CD4-positive, alpha-beta T cell (primary cell): ENCODE results near the gene ALPL. TPM values are rescaled to one million over a fixed set of nuclear protein-coding genes. Genes with fewer than 3 reads are reported as not detected.

Experiments used
- ATAC-seq: fragments of 200-7000 bp; cut with Tn5 transposase; one replicate; pipeline ENCODE4 v1.10.0; 2022; ENCODE audit warnings: mild to moderate bottlenecking; ENCODE audit not compliant: poor library complexity
- CTCF ChIA-PET: fragments of 350-600 bp; sonication (Branson Sonifier 250); formaldehyde crosslinking; loops from one replicate; lab custom pipeline; 2021; ENCODE audit warnings: antibody characterized with exemption, inconsistent platforms; lab: Charles Lee
- POLR2A ChIA-PET: fragments of 350-600 bp; sonication (Branson Sonifier 250); formaldehyde crosslinking; loops from one replicate; lab custom pipeline; 2021; ENCODE audit warnings: antibody characterized with exemption, inconsistent platforms; lab: Charles Lee
- DNase-seq, 14 experiments: peaks; one replicate each; pipeline ENCODE4 v3.0.0-alpha.2; 2013 to 2020; ENCODE audit warnings: mixed read lengths in 2 of 14
- H3K27ac ChIP-seq, 2 donors: one replicate each; pipeline versions ENCODE4 v1.5.1 to v1.7.0; 2013; ENCODE audit warnings: low read length in 2 of 2, low read depth in 1 of 2, mild to moderate bottlenecking in 1 of 2
- H3K27me3 ChIP-seq, 2 experiments: 1 replicate in 1 of 2; 2 replicates in 1 of 2; pipeline versions ENCODE4 v1.6.1 to v1.7.0; 2013; ENCODE audit warnings: low read length in 2 of 2, control low read depth in 1 of 2, mild to moderate bottlenecking in 1 of 2, moderate library complexity in 1 of 2; ENCODE audit not compliant: insufficient read depth in 2 of 2, control insufficient read depth in 1 of 2
- H3K36me3 ChIP-seq: one replicate; pipeline ENCODE4 v1.6.1; 2013; ENCODE audit warnings: low read length, control low read depth; ENCODE audit not compliant: insufficient read depth
- H3K4me1 ChIP-seq: one replicate; pipeline ENCODE4 v1.6.1; 2013; ENCODE audit warnings: low read length, control low read depth; ENCODE audit not compliant: insufficient read depth
- H3K4me3 ChIP-seq: one replicate; pipeline ENCODE4 v1.5.1; 2013; ENCODE audit warnings: mild to moderate bottlenecking, low read length, moderate library complexity
- H3K9me3 ChIP-seq, 2 experiments: 1 replicate in 1 of 2; 2 replicates in 1 of 2; pipeline versions ENCODE4 v1.6.1 to v1.7.0; 2013; ENCODE audit warnings: low read length in 2 of 2, mild to moderate bottlenecking in 2 of 2, control low read depth in 1 of 2, moderate library complexity in 1 of 2; ENCODE audit not compliant: control insufficient read depth in 1 of 2, insufficient read depth in 1 of 2
- H3K27ac Mint-ChIP-seq: one replicate; pipeline ENCODE4 v1.8.0; 2020; ENCODE audit warnings: mixed read lengths
- H3K27me3 Mint-ChIP-seq: one replicate; pipeline ENCODE4 v1.8.0; 2021; ENCODE audit warnings: mixed read lengths
- H3K36me3 Mint-ChIP-seq: one replicate; pipeline ENCODE4 v1.8.0; 2021; ENCODE audit warnings: low read depth, mixed read lengths
- H3K4me1 Mint-ChIP-seq: one replicate; pipeline ENCODE4 v1.8.0; 2021; ENCODE audit warnings: low read depth, mixed read lengths
- H3K4me3 Mint-ChIP-seq: one replicate; pipeline ENCODE4 v1.8.0; 2020; ENCODE audit warnings: mild to moderate bottlenecking, mixed read lengths
- H3K9me3 Mint-ChIP-seq: one replicate; pipeline ENCODE4 v1.8.0; 2020; ENCODE audit warnings: mixed read lengths
- intact Hi-C, 2 experiments: fragments of 100-400 bp; cut with DNase I in 1 of 2; cut with micrococcal nuclease in 1 of 2; formaldehyde crosslinking; loops; one replicate each; pipeline versions ENCODE4 v1.15.1 to v1.9.0; 2023 to 2025; cut with DNase I, micrococcal nuclease
- total RNA-seq, 174 experiments: library from RNA in 2 of 174; stranded (reverse) in 2 of 174; gene quantifications; one replicate each; pipeline ENCODE4 v1.2.3 and lab custom pipeline; 2021 to 2026
- TF ChIP-seq, protein P1 (sequence below): fragments of 200-600 bp; IDR thresholded peaks from one replicate; pipeline ENCODE4 v1.8.0; 2022; ENCODE audit warnings: antibody characterized with exemption, mild to moderate bottlenecking

The ALPL gene
- total RNA-seq, 2 experiments from 2014 or later = not detected

GRCh38 chr1:21589618-21590017 is 80.4 kb downstream of the ALPL start:
- Histone ChIP-seq H3K4me1 (no peaks in the 10 kb centered on the region), H3K9me3 (no peaks in the 10 kb centered on the region), H3K36me3 (no peaks in the 10 kb centered on the region), H3K27me3 (peaks cover 0 to 5% of the 10 kb centered on the region in 2 experiments), H3K27ac (no peak overlapping the region), H3K4me3 (no peak overlapping the region)
- CTCF ChIA-PET = no interaction called here
- Mint-ChIP-seq H3K4me3 (no peak overlapping the region), H3K36me3 (no peaks in the 10 kb centered on the region), H3K27me3 (peaks cover 39% of the 10 kb centered on the region), H3K9me3 (no peaks in the 10 kb centered on the region), H3K4me1 (no peaks in the 10 kb centered on the region), H3K27ac (no peak overlapping the region)
- TF ChIP-seq, protein P1, sequence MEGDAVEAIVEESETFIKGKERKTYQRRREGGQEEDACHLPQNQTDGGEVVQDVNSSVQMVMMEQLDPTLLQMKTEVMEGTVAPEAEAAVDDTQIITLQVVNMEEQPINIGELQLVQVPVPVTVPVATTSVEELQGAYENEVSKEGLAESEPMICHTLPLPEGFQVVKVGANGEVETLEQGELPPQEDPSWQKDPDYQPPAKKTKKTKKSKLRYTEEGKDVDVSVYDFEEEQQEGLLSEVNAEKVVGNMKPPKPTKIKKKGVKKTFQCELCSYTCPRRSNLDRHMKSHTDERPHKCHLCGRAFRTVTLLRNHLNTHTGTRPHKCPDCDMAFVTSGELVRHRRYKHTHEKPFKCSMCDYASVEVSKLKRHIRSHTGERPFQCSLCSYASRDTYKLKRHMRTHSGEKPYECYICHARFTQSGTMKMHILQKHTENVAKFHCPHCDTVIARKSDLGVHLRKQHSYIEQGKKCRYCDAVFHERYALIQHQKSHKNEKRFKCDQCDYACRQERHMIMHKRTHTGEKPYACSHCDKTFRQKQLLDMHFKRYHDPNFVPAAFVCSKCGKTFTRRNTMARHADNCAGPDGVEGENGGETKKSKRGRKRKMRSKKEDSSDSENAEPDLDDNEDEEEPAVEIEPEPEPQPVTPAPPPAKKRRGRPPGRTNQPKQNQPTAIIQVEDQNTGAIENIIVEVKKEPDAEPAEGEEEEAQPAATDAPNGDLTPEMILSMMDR = no peak
- ATAC-seq (no peak), DNase-seq (no peak)
- POLR2A ChIA-PET = no interaction called here
- intact Hi-C loops = no loop called here

- intact Hi-C loops = no loop called here
- peaks cover 35% of the 10 kb centered on the region for H3K27me3 Mint-ChIP-seq
These were observed 81.1 kb downstream of the ALPL start for GRCh38 chr1:21590126-21590880.

DNA sequence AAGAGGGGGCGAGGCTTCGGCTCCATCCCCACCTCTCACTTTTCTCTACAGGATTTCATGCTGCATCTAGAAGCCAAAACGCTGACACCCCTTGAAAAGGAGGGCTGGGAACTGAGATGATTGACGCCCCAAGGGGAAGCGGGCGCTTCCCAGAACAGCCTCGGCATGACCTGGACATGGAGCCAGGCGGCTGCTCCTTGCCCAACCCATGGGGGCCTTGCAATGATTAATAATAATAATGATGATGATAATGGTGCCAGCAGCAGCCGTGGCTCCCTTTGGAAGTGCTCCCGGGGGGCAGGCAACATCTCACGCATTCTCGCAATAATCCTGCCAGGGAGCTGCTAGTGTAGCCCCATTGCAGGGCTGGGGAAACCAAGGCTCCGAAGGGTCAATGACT is 81.7 kb downstream of the ALPL start:
- Mint-ChIP-seq H3K4me1 (no peaks in the 10 kb centered on the region), H3K36me3 (no peaks in the 10 kb centered on the region), H3K9me3 (no peaks in the 10 kb centered on the region), H3K27ac (no peak overlapping the region), H3K27me3 (peaks cover 40% of the 10 kb centered on the region), H3K4me3 (no peak overlapping the region)
- Histone ChIP-seq H3K27ac (no peak overlapping the region), H3K9me3 (peaks cover 0 to 7% of the 10 kb centered on the region in 2 experiments), H3K27me3 (peaks cover 0 to 5% of the 10 kb centered on the region in 2 experiments), H3K4me3 (no peak overlapping the region), H3K36me3 (no peaks in the 10 kb centered on the region), H3K4me1 (no peaks in the 10 kb centered on the region)
- CTCF ChIA-PET = no interaction called here
- DNase-seq (no peak), ATAC-seq (no peak)
- POLR2A ChIA-PET = no interaction called here
- intact Hi-C loops = no loop called here
- TF ChIP-seq, protein P1 = no peak

More at GRCh38 chr1:21590126-21590880, 81.1 kb downstream of the ALPL start:
- Histone ChIP-seq H3K4me3 (no peak overlapping the region), H3K27me3 (peaks cover 0 to 5% of the 10 kb centered on the region in 2 experiments), H3K9me3 (peaks cover 0 to 5% of the 10 kb centered on the region in 2 experiments), H3K27ac (no peak overlapping the region), H3K36me3 (no peaks in the 10 kb centered on the region), H3K4me1 (no peaks in the 10 kb centered on the region)
- CTCF ChIA-PET = no interaction called here
- no peaks in the 10 kb centered on the region for H3K4me1 Mint-ChIP-seq
- H3K36me3 Mint-ChIP-seq = no peaks in the 10 kb centered on the region
- ATAC-seq = no peak
- H3K27ac Mint-ChIP-seq = no peak overlapping the region
- H3K9me3 Mint-ChIP-seq = no peaks in the 10 kb centered on the region
- DNase-seq = no peak
- POLR2A ChIA-PET = no interaction called here
- no peak overlapping the region for H3K4me3 Mint-ChIP-seq
- TF ChIP-seq, protein P1 = no peak
